Effector memory CD4-positive, alpha-beta T cell (primary cell): ENCODE measurements around the gene RBM20.
A peak's percentile ranks its signal among the peaks of the same experiment; 100 is the strongest.

Experiments
- DNase-seq, 3 donors: peaks; one replicate each; pipeline ENCODE4 v3.0.0-alpha.2; 2020
- H3K27ac ChIP-seq: 2 replicates; pipeline ENCODE4 v1.7.0; 2013; ENCODE audit warnings: mild to moderate bottlenecking, low read length, moderate library complexity; ENCODE audit not compliant: insufficient read depth, poor library complexity, severe bottlenecking
- H3K27me3 ChIP-seq: replicated peaks from 2 replicates; pipeline ENCODE4 v1.7.0; 2013; ENCODE audit warnings: mild to moderate bottlenecking, low read length; ENCODE audit not compliant: insufficient read depth, control insufficient read depth, poor library complexity, severe bottlenecking
- H3K36me3 ChIP-seq: 2 replicates; pipeline ENCODE4 v1.7.0; 2013; ENCODE audit warnings: mild to moderate bottlenecking, low read length, moderate library complexity; ENCODE audit not compliant: control insufficient read depth, insufficient read depth
- H3K4me1 ChIP-seq: 2 replicates; pipeline ENCODE4 v1.7.0; 2013; ENCODE audit warnings: low read length, mild to moderate bottlenecking; ENCODE audit not compliant: control insufficient read depth, insufficient read depth, poor library complexity, severe bottlenecking
- H3K4me3 ChIP-seq: 2 replicates; pipeline ENCODE4 v1.7.0; 2013; ENCODE audit warnings: low read length, low read depth, mild to moderate bottlenecking; ENCODE audit not compliant: insufficient read depth, poor library complexity, severe bottlenecking
- H3K9me3 ChIP-seq: 2 replicates; pipeline ENCODE4 v1.7.0; 2013; ENCODE audit warnings: mild to moderate bottlenecking, low read length, moderate library complexity; ENCODE audit not compliant: control insufficient read depth

RBM20 gene

DNA sequence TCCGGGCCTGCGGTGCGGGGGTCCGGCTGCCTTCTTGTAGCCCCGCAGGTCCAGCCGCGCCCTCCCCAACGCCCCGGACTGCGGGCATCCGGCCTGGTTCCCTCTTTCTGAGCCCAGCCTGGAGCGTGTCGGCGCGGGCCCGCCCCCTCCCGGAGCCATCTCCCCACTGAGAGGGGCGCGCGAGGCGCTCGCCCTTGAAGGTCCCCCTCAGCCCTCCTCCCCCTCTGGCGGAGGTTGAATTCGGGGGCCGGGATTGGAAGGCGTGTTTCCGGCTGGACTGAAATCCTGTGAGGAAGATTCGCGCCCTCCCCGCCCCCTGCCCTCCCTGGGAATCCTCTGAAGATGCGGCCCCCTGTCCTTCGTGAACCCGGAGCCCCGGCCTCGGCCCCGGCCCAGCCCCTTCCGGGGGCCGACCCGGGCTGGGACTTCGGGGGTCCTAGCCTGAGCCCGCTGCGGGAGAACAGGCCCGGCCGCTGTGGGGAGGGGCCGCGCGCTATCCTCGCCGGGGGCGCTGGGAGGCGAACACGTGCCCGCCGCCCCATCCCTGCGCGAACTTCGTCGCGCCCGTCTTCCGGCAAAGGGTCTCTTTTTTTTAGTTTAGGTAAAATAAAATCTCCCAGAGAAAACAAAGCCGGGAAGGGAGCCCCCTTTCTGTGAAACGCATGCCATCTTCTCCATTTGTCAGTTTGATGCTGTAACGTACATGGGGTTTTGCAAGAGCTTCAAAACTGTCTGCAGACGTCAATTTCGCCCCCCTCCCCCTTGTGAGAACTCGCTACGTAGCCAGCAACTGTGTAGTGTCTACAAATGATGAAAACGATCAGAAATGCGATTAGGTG, 228.2 kb downstream of the RBM20 start:
- Histone ChIP-seq H3K9me3 (no peaks in the 10 kb centered on the region), H3K4me1 (peaks cover 57% of the 10 kb centered on the region), H3K4me3 (peak overlapping the region; percentile 61)

DNA sequence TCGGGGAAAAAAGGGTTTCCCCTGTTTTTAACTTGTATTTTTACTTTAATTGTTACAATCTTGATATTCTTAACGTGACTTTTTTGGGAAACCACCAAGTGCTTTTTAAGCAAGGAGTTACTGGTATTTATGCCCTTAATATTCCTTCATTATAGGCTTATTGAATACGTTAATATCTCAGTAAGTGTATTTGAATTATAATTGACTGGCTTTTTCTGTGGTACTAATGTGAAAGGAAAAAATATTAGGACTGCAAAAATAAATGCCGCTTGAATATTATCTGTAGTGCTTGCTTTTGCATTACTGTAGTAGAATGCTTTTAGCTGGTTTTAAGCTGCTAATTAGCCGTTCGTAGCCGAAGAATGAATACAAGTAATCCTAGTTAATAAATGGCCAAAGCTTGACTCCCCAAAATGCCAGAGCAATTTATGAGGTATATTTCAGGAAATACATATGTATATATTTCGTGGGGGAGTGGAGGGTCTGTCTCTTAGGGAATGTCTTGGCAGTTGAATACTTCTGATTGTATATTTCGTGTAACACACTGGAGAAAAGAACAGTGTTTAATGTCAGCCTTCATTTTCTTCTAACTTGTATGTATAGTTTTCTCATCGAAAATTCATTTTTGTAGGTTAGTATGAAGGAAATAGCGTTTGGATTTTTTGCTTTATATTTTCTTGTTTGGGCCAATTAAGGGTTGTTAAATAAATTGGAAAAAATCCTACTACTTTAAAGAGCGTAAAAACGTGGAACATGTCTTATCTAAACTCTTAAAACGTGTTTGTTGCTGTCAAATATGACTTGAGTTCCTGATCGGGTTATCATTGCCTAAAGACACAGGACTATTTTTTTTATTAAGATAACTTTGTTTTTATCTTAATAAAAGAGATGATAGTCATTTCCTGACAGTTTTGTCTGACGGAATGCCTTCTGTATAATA, 229.1 kb downstream of the RBM20 start:
- Histone ChIP-seq H3K36me3 (peaks cover 6% of the 10 kb centered on the region), H3K27ac (peak overlapping the region; percentile 99), H3K9me3 (no peaks in the 10 kb centered on the region), H3K4me3 (peak overlapping the region; percentile 61), H3K27me3 (no peaks in the 10 kb centered on the region), H3K4me1 (peaks cover 48% of the 10 kb centered on the region)
- no peak for DNase-seq

More for the DNA sequence above, 228.2 kb downstream of the RBM20 start:
- Histone ChIP-seq H3K27me3 (no peaks in the 10 kb centered on the region), H3K36me3 (peaks cover 4% of the 10 kb centered on the region), H3K27ac (peak overlapping the region; percentile 99)
- peak; percentile 75 to 85 (median 83) for DNase-seq

DNA sequence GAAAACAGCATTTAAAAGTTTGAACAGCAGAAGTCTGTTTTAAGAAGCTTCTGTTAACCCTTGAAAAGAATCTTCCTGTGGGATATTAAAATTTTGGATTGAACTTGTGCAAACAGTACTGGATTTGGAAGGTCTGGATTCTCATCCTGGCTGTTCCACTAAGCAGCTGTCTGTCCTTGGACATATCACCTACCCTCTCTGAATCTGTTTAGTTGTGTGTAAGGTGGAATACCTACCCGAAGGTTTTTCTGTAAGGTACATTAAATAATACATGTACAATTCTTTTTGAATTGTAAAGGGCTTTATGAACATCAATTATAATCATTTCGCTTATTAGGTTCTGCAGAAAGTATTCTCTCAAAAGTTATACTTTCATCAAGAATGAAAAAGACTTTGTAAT, 229.8 kb downstream of the RBM20 start:
- no peak for DNase-seq
- Histone ChIP-seq H3K27ac (peak overlapping the region; percentile 99), H3K27me3 (no peaks in the 10 kb centered on the region), H3K4me3 (peak overlapping the region; percentile 61), H3K36me3 (peaks cover 9% of the 10 kb centered on the region), H3K9me3 (no peaks in the 10 kb centered on the region), H3K4me1 (peaks cover 41% of the 10 kb centered on the region)

GRCh38 chr10:110876000-110876399, 231.9 kb downstream of the RBM20 start:
- DNase-seq, result no peak
- H3K27me3 ChIP-seq, result no peaks in the 10 kb centered on the region
- peak overlapping the region; percentile 34 for H3K27ac ChIP-seq
- no peak overlapping the region for H3K4me3 ChIP-seq
- peaks cover 30% of the 10 kb centered on the region for H3K4me1 ChIP-seq
- H3K9me3 ChIP-seq, result no peaks in the 10 kb centered on the region
- peaks cover 9% of the 10 kb centered on the region for H3K36me3 ChIP-seq

- no peak overlapping the region for H3K4me3 ChIP-seq
- DNase-seq, result no peak
- peaks cover 29% of the 10 kb centered on the region for H3K4me1 ChIP-seq
- peaks cover 13% of the 10 kb centered on the region for H3K36me3 ChIP-seq
- no peaks in the 10 kb centered on the region for H3K9me3 ChIP-seq
- H3K27me3 ChIP-seq, result no peaks in the 10 kb centered on the region
- H3K27ac ChIP-seq, result peak overlapping the region; percentile 7
Observed at GRCh38 chr10:110876788-110877187, 232.7 kb downstream of the RBM20 start.

DNA sequence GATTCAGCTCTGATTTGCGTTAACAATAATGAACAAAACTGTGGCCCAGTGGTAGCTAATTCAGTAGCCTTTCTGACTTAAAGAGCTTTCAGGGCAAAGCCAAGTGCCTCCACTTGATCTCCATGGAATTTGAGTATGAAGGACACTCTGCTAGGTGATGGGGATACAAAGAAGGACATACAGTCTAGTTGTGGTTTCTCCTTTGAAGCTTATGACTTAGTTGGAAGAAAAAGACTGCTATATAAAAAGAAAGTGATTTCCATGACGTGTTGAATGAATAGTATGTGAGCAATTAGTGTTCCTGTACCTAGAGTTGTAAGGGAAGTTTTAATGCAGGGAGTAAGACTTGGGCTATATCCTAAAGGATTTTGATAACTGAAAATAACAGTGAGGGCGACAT, 235.9 kb downstream of the RBM20 start:
- Histone ChIP-seq H3K27ac (no peak overlapping the region), H3K4me3 (no peak overlapping the region), H3K9me3 (no peaks in the 10 kb centered on the region), H3K36me3 (peaks cover 20% of the 10 kb centered on the region), H3K4me1 (peaks cover 28% of the 10 kb centered on the region), H3K27me3 (no peaks in the 10 kb centered on the region)
- DNase-seq, result no peak

DNA sequence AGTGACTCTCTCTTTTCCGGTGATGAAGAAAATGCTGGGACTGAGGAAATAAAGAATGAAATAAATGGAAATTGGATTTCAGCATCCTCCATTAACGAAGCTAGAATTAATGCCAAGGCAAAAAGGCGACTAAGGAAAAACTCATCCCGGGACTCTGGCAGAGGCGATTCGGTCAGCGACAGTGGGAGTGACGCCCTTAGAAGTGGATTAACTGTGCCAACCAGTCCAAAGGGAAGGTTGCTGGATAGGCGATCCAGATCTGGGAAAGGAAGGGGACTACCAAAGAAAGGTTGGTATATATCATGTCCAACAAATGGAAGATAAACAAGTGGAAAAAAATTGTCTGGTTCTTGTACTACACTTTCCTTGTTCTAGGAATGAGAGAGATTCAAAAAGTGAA, 237.1 kb downstream of the RBM20 start:
- peaks cover 27% of the 10 kb centered on the region for H3K36me3 ChIP-seq

DNA sequence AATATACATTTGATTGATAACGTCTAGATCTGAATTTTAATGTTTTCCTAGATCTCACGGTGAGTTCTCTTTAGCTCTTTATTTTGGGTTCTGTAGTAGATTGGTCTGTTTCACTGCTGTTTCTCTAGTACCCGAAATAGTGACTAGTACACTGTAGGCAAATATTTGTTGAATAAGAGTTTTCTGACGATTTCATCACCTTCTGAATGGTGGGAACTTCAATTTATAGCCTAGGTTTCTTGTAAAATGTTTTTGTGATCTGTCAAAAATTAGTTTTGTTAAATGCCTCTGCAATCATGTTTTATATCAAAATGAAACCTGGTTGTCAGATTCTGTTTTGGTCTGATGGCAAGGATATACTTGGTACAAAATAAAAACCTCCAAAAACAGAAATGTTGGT, 237.8 kb downstream of the RBM20 start:
- Histone ChIP-seq H3K27ac (peak overlapping the region; percentile 33), H3K27me3 (no peaks in the 10 kb centered on the region)

More for the DNA sequence above, 237.1 kb downstream of the RBM20 start:
- no peak overlapping the region for H3K27ac ChIP-seq
- no peak for DNase-seq
- H3K4me1 ChIP-seq, result peaks cover 30% of the 10 kb centered on the region
- no peaks in the 10 kb centered on the region for H3K27me3 ChIP-seq
- no peaks in the 10 kb centered on the region for H3K9me3 ChIP-seq
- H3K4me3 ChIP-seq, result no peak overlapping the region

GRCh38 chr10:110883924-110884323, 239.8 kb downstream of the RBM20 start:
- Histone ChIP-seq H3K9me3 (no peaks in the 10 kb centered on the region), H3K36me3 (peaks cover 32% of the 10 kb centered on the region), H3K27ac (peak overlapping the region; percentile 30), H3K27me3 (no peaks in the 10 kb centered on the region), H3K4me1 (peaks cover 30% of the 10 kb centered on the region), H3K4me3 (no peak overlapping the region)
- no peak for DNase-seq

More for the DNA sequence above, 237.8 kb downstream of the RBM20 start:
- peaks cover 30% of the 10 kb centered on the region for H3K36me3 ChIP-seq
- H3K9me3 ChIP-seq, result no peaks in the 10 kb centered on the region
- DNase-seq, result no peak
- no peak overlapping the region for H3K4me3 ChIP-seq
- peaks cover 30% of the 10 kb centered on the region for H3K4me1 ChIP-seq
